Smooth muscle cell (in vitro differentiated cells): Measurements from ENCODE around the gene DUSP7. TPM values are rescaled to one million over a fixed set of nuclear protein-coding genes. Genes with fewer than 3 reads are reported as not detected.
"Not testable (repeated sequence)": the region's sequence is repeated elsewhere in the genome, so short reads cannot be mapped to it uniquely, and the experiment has no call there.

Experiments used
- DNase-seq: peaks from one replicate; lab custom pipeline; 2025; ENCODE audit not compliant: unreplicated experiment; lab: John Stamatoyannopoulos, UW
- H2AFZ ChIP-seq: fragments of 200-600 bp; sonication (generic); 2 replicates; pipeline ENCODE4 v1.6.0; 2016; ENCODE audit warnings: antibody characterized with exemption, low read depth, mild to moderate bottlenecking
- H3F3A ChIP-seq: fragments of 200-600 bp; sonication (generic); 2 replicates; pipeline ENCODE4 v1.6.0; 2017; ENCODE audit warnings: antibody characterized with exemption, low read depth
- H3K27ac ChIP-seq: fragments of 200-600 bp; sonication (generic); 2 replicates; pipeline ENCODE4 v1.5.1; 2016; ENCODE audit warnings: low read depth, mild to moderate bottlenecking
- H3K27me3 ChIP-seq: fragments of 200-600 bp; sonication (generic); 2 replicates; pipeline ENCODE4 v1.6.1; 2016; ENCODE audit warnings: low read depth, mild to moderate bottlenecking
- H3K36me3 ChIP-seq: fragments of 200-600 bp; sonication (generic); 2 replicates; pipeline ENCODE4 v1.5.1; 2016; ENCODE audit warnings: low read depth
- H3K4me1 ChIP-seq: fragments of 200-600 bp; sonication (generic); 2 replicates; pipeline ENCODE4 v1.5.1; 2016; ENCODE audit warnings: low read depth
- H3K4me2 ChIP-seq: fragments of 200-600 bp; sonication (generic); 2 replicates; pipeline ENCODE4 v1.6.0; 2016; ENCODE audit warnings: mild to moderate bottlenecking
- H3K4me3 ChIP-seq: fragments of 200-600 bp; sonication (generic); 2 replicates; pipeline ENCODE4 v1.5.1; 2016; ENCODE audit warnings: mild to moderate bottlenecking
- H3K79me2 ChIP-seq: fragments of 200-600 bp; sonication (generic); 2 replicates; pipeline ENCODE4 v1.6.0; 2016; ENCODE audit warnings: low read depth, mild to moderate bottlenecking
- H3K9ac ChIP-seq: fragments of 200-600 bp; sonication (generic); 2 replicates; pipeline ENCODE4 v1.6.0; 2016; ENCODE audit warnings: low read depth
- H3K9me3 ChIP-seq: fragments of 200-600 bp; sonication (generic); replicated peaks from 2 replicates; pipeline ENCODE4 v1.5.1; 2016; ENCODE audit warnings: low read depth
- H4K20me1 ChIP-seq: fragments of 200-600 bp; sonication (generic); 2 replicates; pipeline ENCODE4 v1.6.0; 2016; ENCODE audit warnings: low read depth
- WGBS: methylation state at CpG from one replicate; pipeline ENCODE4 v1.1.7; 2016; ENCODE audit warnings: low lambda C conversion rate; 5-methylcytosine and 5-hydroxymethylcytosine counted together
- polyA plus RNA-seq: library from polyadenylated mRNA; unstranded; fragments of >200 nt; fragmentation: Nextera tagmentation; extraction: Ambion mirVana; gene quantifications from 2 replicates; pipeline ENCODE4 v1.2.1, GENCODE V29; 2016
- total RNA-seq: library from RNA; depleted of rRNA; stranded (reverse); fragments of >200 nt; gene quantifications from 2 replicates; pipeline ENCODE4 v1.2.3, GENCODE V29; 2014
- TF ChIP-seq, protein P1 (sequence below): fragments of 200-600 bp; sonication (generic); IDR thresholded peaks from 2 replicates; pipeline ENCODE4 v1.5.1; 2017; ENCODE audit warnings: borderline replicate concordance, mild to moderate bottlenecking, antibody characterized with exemption; ENCODE audit not compliant: insufficient read depth, poor library complexity, severe bottlenecking

Gene DUSP7
- total and polyA plus RNA-seq, 2 experiments from 2014 or later, result 12.4 to 26.8 TPM

DNA sequence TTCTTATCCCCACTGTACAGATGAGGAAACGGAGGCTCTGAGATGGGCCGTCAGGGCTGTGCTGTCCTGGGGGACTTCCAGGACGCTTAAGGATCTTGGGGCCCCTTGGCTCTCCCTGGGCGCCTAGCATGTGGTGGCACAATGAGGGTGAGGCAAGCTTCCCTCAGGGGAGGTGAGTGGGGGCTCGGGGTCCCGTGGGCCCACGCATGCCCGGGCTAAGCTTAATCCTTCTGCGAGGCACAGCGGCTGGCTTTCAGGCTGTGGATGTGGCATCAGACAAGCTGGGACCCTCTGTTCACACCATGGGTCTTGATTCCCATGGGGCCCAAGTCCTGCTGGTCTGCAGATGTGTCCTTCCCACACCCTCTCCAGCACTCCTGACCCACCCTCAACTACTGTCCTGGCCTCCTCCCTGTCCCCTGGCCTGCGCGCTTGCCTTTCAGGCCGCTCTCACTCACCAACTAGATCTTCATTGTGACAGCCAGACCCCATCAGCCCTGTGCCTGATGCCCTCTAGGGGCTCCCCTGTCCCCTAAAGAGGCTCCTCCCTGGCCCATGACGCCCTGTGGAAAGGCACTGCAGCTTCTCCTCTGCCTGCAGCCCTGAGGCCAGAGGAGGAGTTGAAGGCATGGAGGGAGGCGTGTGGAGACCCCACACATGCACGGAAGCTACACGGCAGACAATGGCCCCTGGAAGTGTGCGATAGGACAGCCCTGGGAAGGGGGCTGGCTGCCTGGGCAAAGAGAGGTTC lies 11.3 kb downstream of the DUSP7 start:
- no peaks in the 10 kb centered on the region for H3K36me3 ChIP-seq
- no peak overlapping the region for H3K4me3 ChIP-seq
- H2AFZ ChIP-seq, result no peak overlapping the region
- H3K79me2 ChIP-seq, result peaks cover 1% of the 10 kb centered on the region
- H3K27me3 ChIP-seq, result no peaks in the 10 kb centered on the region
- DNase-seq, result no peak
- H3K9ac ChIP-seq, result peak overlapping the region; percentile 81
- H3K4me2 ChIP-seq, result peak overlapping the region; percentile 62
- 90% methylated on average over 18 of the region's 18 CpGs for WGBS
- H3K4me1 ChIP-seq, result peaks cover 6% of the 10 kb centered on the region
- H4K20me1 ChIP-seq, result no peaks in the 10 kb centered on the region
- H3K27ac ChIP-seq, result peak overlapping the region; percentile 100
- peaks cover 22% of the 10 kb centered on the region for H3F3A ChIP-seq
- TF ChIP-seq, protein P1, sequence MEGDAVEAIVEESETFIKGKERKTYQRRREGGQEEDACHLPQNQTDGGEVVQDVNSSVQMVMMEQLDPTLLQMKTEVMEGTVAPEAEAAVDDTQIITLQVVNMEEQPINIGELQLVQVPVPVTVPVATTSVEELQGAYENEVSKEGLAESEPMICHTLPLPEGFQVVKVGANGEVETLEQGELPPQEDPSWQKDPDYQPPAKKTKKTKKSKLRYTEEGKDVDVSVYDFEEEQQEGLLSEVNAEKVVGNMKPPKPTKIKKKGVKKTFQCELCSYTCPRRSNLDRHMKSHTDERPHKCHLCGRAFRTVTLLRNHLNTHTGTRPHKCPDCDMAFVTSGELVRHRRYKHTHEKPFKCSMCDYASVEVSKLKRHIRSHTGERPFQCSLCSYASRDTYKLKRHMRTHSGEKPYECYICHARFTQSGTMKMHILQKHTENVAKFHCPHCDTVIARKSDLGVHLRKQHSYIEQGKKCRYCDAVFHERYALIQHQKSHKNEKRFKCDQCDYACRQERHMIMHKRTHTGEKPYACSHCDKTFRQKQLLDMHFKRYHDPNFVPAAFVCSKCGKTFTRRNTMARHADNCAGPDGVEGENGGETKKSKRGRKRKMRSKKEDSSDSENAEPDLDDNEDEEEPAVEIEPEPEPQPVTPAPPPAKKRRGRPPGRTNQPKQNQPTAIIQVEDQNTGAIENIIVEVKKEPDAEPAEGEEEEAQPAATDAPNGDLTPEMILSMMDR, result no peak
- no peaks in the 10 kb centered on the region for H3K9me3 ChIP-seq

DNA sequence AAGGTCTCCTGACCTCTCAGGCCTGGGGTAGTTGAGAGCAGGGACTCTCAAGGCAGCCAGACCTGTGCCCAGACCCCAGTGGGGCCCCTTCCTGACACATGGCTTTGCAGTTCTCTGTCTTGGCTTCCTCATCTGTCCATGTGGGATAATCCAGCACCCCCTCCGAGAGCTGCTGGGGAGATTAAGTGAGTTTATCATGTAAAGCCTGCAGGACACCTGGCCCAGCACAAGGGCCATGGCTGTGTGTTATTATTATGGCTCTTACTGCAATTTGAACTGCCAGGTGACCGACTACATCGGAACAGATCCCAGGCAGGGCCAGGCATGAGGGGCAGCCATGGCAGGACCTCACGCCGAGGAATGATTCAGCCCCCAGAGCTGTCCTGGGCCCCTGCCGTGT lies 12.6 kb downstream of the DUSP7 start:
- H3K79me2 ChIP-seq, result no peaks in the 10 kb centered on the region
- no peak overlapping the region for H3K4me3 ChIP-seq
- peaks cover 6% of the 10 kb centered on the region for H3K4me1 ChIP-seq
- TF ChIP-seq, protein P1, result no peak
- H3K27me3 ChIP-seq, result no peaks in the 10 kb centered on the region
- no peaks in the 10 kb centered on the region for H4K20me1 ChIP-seq
- no peak overlapping the region for H2AFZ ChIP-seq
- H3F3A ChIP-seq, result peaks cover 11% of the 10 kb centered on the region
- no peaks in the 10 kb centered on the region for H3K9me3 ChIP-seq
- H3K9ac ChIP-seq, result peak overlapping the region; percentile 7
- peak overlapping the region; percentile 100 for H3K27ac ChIP-seq
- H3K4me2 ChIP-seq, result no peak overlapping the region
- DNase-seq, result no peak
- WGBS, result 74% methylated on average over 6 of the region's 6 CpGs
- H3K36me3 ChIP-seq, result no peaks in the 10 kb centered on the region

DNA sequence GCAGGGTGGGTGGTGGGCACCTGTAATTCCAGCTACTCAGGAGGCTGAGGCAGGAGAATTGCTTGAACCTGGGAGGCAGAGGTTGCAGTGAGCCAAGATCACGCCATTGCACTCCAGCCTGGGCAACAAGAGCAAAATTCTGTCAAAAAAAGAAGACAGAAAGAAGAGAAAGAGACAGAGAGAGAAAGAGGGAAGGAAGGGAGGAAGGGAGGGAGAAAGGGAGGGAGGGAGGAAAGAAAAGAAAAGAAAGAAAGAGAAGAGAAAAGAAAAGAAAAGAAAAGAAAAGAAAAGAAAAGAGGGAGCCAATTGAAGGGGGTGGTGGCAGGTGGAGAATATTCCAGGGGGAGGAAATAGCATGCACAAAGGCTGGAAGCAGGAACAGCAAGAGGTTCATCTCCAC lies 13.3 kb downstream of the DUSP7 start:
- H3K9ac ChIP-seq, H3K4me3 ChIP-seq, H4K20me1 ChIP-seq, H2AFZ ChIP-seq, H3K36me3 ChIP-seq, H3K27me3 ChIP-seq, DNase-seq, H3K4me1 ChIP-seq, H3K9me3 ChIP-seq, H3K27ac ChIP-seq, H3K4me2 ChIP-seq, H3K79me2 ChIP-seq, H3F3A ChIP-seq: not testable (repeated sequence)
- WGBS, result 100% methylated on average over 1 of the region's 1 CpG

DNA sequence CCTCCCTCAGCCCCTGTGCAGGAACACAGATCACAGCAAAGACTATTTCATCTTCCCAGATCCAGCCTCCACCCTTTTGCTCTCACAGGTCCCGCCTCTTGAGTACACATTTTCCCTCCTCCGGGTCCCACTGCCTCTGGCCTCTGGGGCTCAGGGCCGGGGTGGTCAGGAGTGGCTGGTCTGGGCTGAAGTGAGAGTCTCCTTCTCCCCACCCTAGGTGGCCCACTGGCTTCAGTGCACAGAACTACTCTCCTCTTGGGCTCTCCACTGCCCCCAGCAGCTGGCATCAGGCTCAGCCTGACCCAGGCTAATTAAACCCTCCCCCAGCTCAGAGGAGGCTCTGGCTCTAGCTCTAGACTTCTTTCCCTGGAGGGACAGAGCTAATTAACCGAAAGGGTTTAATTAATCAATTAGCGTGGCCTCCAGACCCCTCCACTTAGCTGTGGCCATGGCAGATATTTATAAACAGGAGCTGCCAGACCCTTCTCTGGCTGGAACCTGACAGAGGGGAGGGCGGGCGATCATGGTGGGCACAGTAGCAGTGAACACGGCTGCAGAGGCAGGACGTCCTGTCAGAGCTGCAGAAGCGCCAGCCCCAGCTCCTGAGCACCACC lies 15.1 kb downstream of the DUSP7 start:
- H3K4me1 ChIP-seq, result no peaks in the 10 kb centered on the region
- DNase-seq, result no peak
- no peak overlapping the region for H3K27ac ChIP-seq

More for the DNA sequence above, 15.1 kb downstream of the DUSP7 start:
- H3K9ac ChIP-seq, result no peak overlapping the region
- no peaks in the 10 kb centered on the region for H3K79me2 ChIP-seq
- H3K4me3 ChIP-seq, result no peak overlapping the region
- TF ChIP-seq, protein P1, result peak; percentile 5
- H3K9me3 ChIP-seq, result no peaks in the 10 kb centered on the region
- H3K36me3 ChIP-seq, result no peaks in the 10 kb centered on the region
- no peaks in the 10 kb centered on the region for H3F3A ChIP-seq
- no peaks in the 10 kb centered on the region for H3K27me3 ChIP-seq
- no peak overlapping the region for H3K4me2 ChIP-seq
- H4K20me1 ChIP-seq, result no peaks in the 10 kb centered on the region
- no peak overlapping the region for H2AFZ ChIP-seq
- 78% methylated on average over 10 of the region's 10 CpGs for WGBS
